ENCODE measurements around the gene PRG2. TPM values are rescaled to one million over a fixed set of nuclear protein-coding genes. Genes with fewer than 3 reads are reported as not detected.
"Not testable (repeated sequence)": the region's sequence is repeated elsewhere in the genome, so short reads cannot be mapped to it uniquely, and the experiment has no call there.

PRG2 gene
- total RNA-seq, 2 donors from 2014 or later = 0.54 TPM; not detected in 1

- H3K36me3 ChIP-seq = peaks cover 40% of the 10 kb centered on the region
- no peak for TF ChIP-seq CTCF (IDR thresholded peaks at IDR 0.05)
Measured at GRCh38 chr11:57407010-57407920, 16.8 kb upstream of the PRG2 start.

GRCh38 chr11:57406337-57406904 is 16.0 kb upstream of the PRG2 start:
- Histone ChIP-seq H3K9me3 (no peaks in the 10 kb centered on the region), H3K4me1 (ENCODE audit: control insufficient read depth in 1 of 2, low read depth in 2 of 2) (no peaks in the 10 kb centered on the region), H3K27ac (no peak overlapping the region), H3K4me3 (no peak overlapping the region), H3K36me3 (peaks cover 40% of the 10 kb centered on the region), H3K27me3 (replicated peaks; ENCODE audit: insufficient read depth) (no peaks in the 10 kb centered on the region)
- TF ChIP-seq CTCF (IDR thresholded peaks at IDR 0.05) = no peak
- DNase-seq (ENCODE audit: low spot score) = no peak
- no peak for ATAC-seq (ENCODE audit: insufficient number of reproducible peaks, low FRiP score, low read depth)

More at GRCh38 chr11:57407010-57407920, 16.8 kb upstream of the PRG2 start:
- H3K27ac ChIP-seq = no peak overlapping the region
- H3K27me3 ChIP-seq (replicated peaks; ENCODE audit: insufficient read depth) = no peaks in the 10 kb centered on the region
- no peak overlapping the region for H3K4me3 ChIP-seq
- no peaks in the 10 kb centered on the region for H3K4me1 ChIP-seq (ENCODE audit: control insufficient read depth in 1 of 2, low read depth in 2 of 2)
- ATAC-seq (ENCODE audit: insufficient number of reproducible peaks, low FRiP score, low read depth) (no peak), DNase-seq (ENCODE audit: low spot score) (no peak)
- H3K9me3 ChIP-seq = no peaks in the 10 kb centered on the region

- DNase-seq (ENCODE audit: low spot score) (no peak), ATAC-seq (ENCODE audit: insufficient number of reproducible peaks, low FRiP score, low read depth) (no peak)
- no peak overlapping the region for H3K4me3 ChIP-seq
- H3K9me3 ChIP-seq = no peaks in the 10 kb centered on the region
- H3K27ac ChIP-seq = no peak overlapping the region
- H3K27me3 ChIP-seq (replicated peaks; ENCODE audit: insufficient read depth) = no peaks in the 10 kb centered on the region
- no peaks in the 10 kb centered on the region for H3K4me1 ChIP-seq (ENCODE audit: control insufficient read depth in 1 of 2, low read depth in 2 of 2)
- no peak for TF ChIP-seq CTCF (IDR thresholded peaks at IDR 0.05)
- peaks cover 34% of the 10 kb centered on the region for H3K36me3 ChIP-seq
Measured at GRCh38 chr11:57405271-57405860, 14.9 kb upstream of the PRG2 start.

GRCh38 chr11:57403802-57404147 is 13.3 kb upstream of the PRG2 start:
- Histone ChIP-seq H3K36me3 (peaks cover 18% of the 10 kb centered on the region), H3K27me3 (replicated peaks; ENCODE audit: insufficient read depth) (no peaks in the 10 kb centered on the region), H3K27ac (no peak overlapping the region), H3K9me3 (no peaks in the 10 kb centered on the region), H3K4me3 (no peak overlapping the region), H3K4me1 (ENCODE audit: control insufficient read depth in 1 of 2, low read depth in 2 of 2) (no peaks in the 10 kb centered on the region)
- DNase-seq (ENCODE audit: low spot score) (no peak), ATAC-seq (ENCODE audit: insufficient number of reproducible peaks, low FRiP score, low read depth) (no peak)
- no peak for TF ChIP-seq CTCF (IDR thresholded peaks at IDR 0.05)

- H3K4me1 ChIP-seq (ENCODE audit: control insufficient read depth in 1 of 2, low read depth in 2 of 2); H3K4me3 ChIP-seq; ATAC-seq (ENCODE audit: insufficient number of reproducible peaks, low FRiP score, low read depth); H3K27ac ChIP-seq; H3K27me3 ChIP-seq (replicated peaks; ENCODE audit: insufficient read depth); DNase-seq (ENCODE audit: low spot score); H3K9me3 ChIP-seq: not testable (repeated sequence)
- peaks cover 14% of the 10 kb centered on the region for H3K36me3 ChIP-seq
Measured at GRCh38 chr11:57403003-57403801, 12.8 kb upstream of the PRG2 start.

Data from thoracic aorta (tissue), 2 donors.